HL-60/S4 treated with phorbol 12-myristate 13-acetate at 8.2 ng/mL for 4 days and 3 days (cell line): Measurements from ENCODE around the gene ZNF177.
"Not testable (repeated sequence)": the region's sequence is repeated elsewhere in the genome, so short reads cannot be mapped to it uniquely, and the experiment has no call there.

Experiments used
- in situ Hi-C: fragments of 300-500 bp; cut with MboI; formaldehyde crosslinking; loops from 2 replicates; pipeline ENCODE4 v1.15.0; 2022; ENCODE audit warnings: low sequenced_read_pairs

Gene ZNF177

GRCh38 chr19:9362905-9363304 is at the start of gene ZNF177:
TSS of gene ZNF177 (plus strand) at chr19:9363013. CDS start at chr19:9378312, 15,299 bp downstream.
- in situ Hi-C loops = no loop called here

- in situ Hi-C loops = no loop called here
These were observed 49.1 kb upstream of the ZNF177 start for GRCh38 chr19:9313756-9314155.

GRCh38 chr19:9321338-9321737 is 41.5 kb upstream of the ZNF177 start:
- in situ Hi-C loops = no loop called here

GRCh38 chr19:9321756-9322155 is 41.1 kb upstream of the ZNF177 start:
- in situ Hi-C loops = not testable (repeated sequence)

- in situ Hi-C loops = not testable (repeated sequence)
These were observed 40.6 kb upstream of the ZNF177 start for GRCh38 chr19:9322201-9322600.

- in situ Hi-C loops = no loop called here
These were observed 39.3 kb upstream of the ZNF177 start for GRCh38 chr19:9323557-9323918.

GRCh38 chr19:9323919-9324583 is 38.8 kb upstream of the ZNF177 start, which contains the start of gene ZNF559:
TSS of gene ZNF559 (plus strand) at chr19:9324179. CDS start at chr19:9338550, 14,371 bp downstream.
- in situ Hi-C loops = no loop called here

GRCh38 chr19:9324584-9324962 is 38.2 kb upstream of the ZNF177 start:
- in situ Hi-C loops = no loop called here

GRCh38 chr19:9329999-9330398 is 32.8 kb upstream of the ZNF177 start:
- in situ Hi-C loops = no loop called here

- in situ Hi-C loops = no loop called here
These were observed 20.1 kb upstream of the ZNF177 start for GRCh38 chr19:9342610-9343304.

- in situ Hi-C loops = no loop called here
These were observed 17.8 kb upstream of the ZNF177 start for GRCh38 chr19:9345005-9345404.

- in situ Hi-C loops = no loop called here
These were observed 14.6 kb upstream of the ZNF177 start for GRCh38 chr19:9348253-9348652.

GRCh38 chr19:9348671-9349070 is 14.1 kb upstream of the ZNF177 start:
- in situ Hi-C loops = no loop called here

GRCh38 chr19:9352505-9352904 is 10.3 kb upstream of the ZNF177 start:
- in situ Hi-C loops = no loop called here

GRCh38 chr19:9353011-9353410 is 9.8 kb upstream of the ZNF177 start:
- in situ Hi-C loops = no loop called here

- in situ Hi-C loops = no loop called here
These were observed 8.2 kb upstream of the ZNF177 start for GRCh38 chr19:9354651-9355050.

GRCh38 chr19:9370738-9371619 is 8.2 kb downstream of the ZNF177 start:
- in situ Hi-C loops = no loop called here

- in situ Hi-C loops = no loop called here
These were observed 18.6 kb downstream of the ZNF177 start for GRCh38 chr19:9381361-9381785.

- in situ Hi-C loops = no loop called here
These were observed 44.1 kb downstream of the ZNF177 start for GRCh38 chr19:9406798-9407352.

GRCh38 chr19:9407827-9408226 is 45.0 kb downstream of the ZNF177 start:
- in situ Hi-C loops = no loop called here

GRCh38 chr19:9413240-9413954 is 50.6 kb downstream of the ZNF177 start:
- in situ Hi-C loops = no loop called here
